MCF 10A (cell line): ENCODE data around the gene TRMT112. TPM values are rescaled to one million over a fixed set of nuclear protein-coding genes. Genes with fewer than 3 reads are reported as not detected.
A peak's percentile ranks its signal among the peaks of the same experiment; 100 is the strongest.

Source experiments
- BruUV-seq: library from RNA; stranded (reverse); fragments of 400-500 nt; replicated peaks from 2 replicates; lab custom pipeline; 2021; lab: Mats Ljungman, UMichigan
- CTCF ChIA-PET: fragments of 300-600 bp; sonication (Branson Sonifier 250); formaldehyde crosslinking; extraction: SDS; loops from one replicate; lab custom pipeline; 2021; ENCODE audit warnings: antibody characterized with exemption, inconsistent platforms; lab: Yijun Ruan, JAX
- POLR2A ChIA-PET: fragments of 300-600, 350-650 bp; sonication (Branson Sonifier 250); formaldehyde crosslinking; extraction: SDS; loops from one replicate; lab custom pipeline; 2020; ENCODE audit warnings: antibody characterized with exemption, inconsistent platforms; lab: Yijun Ruan, JAX
- DNase-seq: peaks from one replicate; pipeline ENCODE4 v3.0.0-alpha.2; 2018; ENCODE audit not compliant: unreplicated experiment
- H3K27ac Mint-ChIP-seq: one replicate; pipeline ENCODE4 v1.8.0; 2022; ENCODE audit warnings: mild to moderate bottlenecking, low read depth, mixed read lengths; ENCODE audit not compliant: unreplicated experiment
- H3K27me3 Mint-ChIP-seq: one replicate; pipeline ENCODE4 v1.8.0; 2022; ENCODE audit warnings: mixed read lengths; ENCODE audit not compliant: insufficient read depth, unreplicated experiment
- H3K36me3 Mint-ChIP-seq: one replicate; pipeline ENCODE4 v1.8.0; 2022; ENCODE audit warnings: mild to moderate bottlenecking, moderate library complexity, mixed read lengths; ENCODE audit not compliant: insufficient read depth, unreplicated experiment
- H3K4me1 Mint-ChIP-seq: one replicate; pipeline ENCODE4 v1.8.0; 2022; ENCODE audit warnings: mixed read lengths; ENCODE audit not compliant: insufficient read depth, unreplicated experiment
- H3K4me3 Mint-ChIP-seq: one replicate; pipeline ENCODE4 v1.8.0; 2022; ENCODE audit warnings: mild to moderate bottlenecking, moderate library complexity, mixed read lengths; ENCODE audit not compliant: unreplicated experiment
- H3K9me3 Mint-ChIP-seq: one replicate; pipeline ENCODE4 v1.8.0; 2022; ENCODE audit warnings: mixed read lengths; ENCODE audit not compliant: unreplicated experiment
- intact Hi-C: fragments of 100-400 bp; cut with micrococcal nuclease; formaldehyde crosslinking; loops from 2 replicates; pipeline ENCODE4 v1.14.1; 2022
- total RNA-seq: library from RNA; stranded (reverse); gene quantifications from 2 replicates; pipeline ENCODE4 v1.2.3, GENCODE V29; 2022
- TF ChIP-seq, protein P1 (sequence below): fragments of 200-600 bp; IDR thresholded peaks from one replicate; pipeline ENCODE4 v1.8.0; 2022; ENCODE audit warnings: antibody characterized with exemption, mild to moderate bottlenecking; ENCODE audit not compliant: unreplicated experiment

Gene TRMT112
- total RNA-seq, 1 experiment from 2014 or later: 284 TPM

DNA sequence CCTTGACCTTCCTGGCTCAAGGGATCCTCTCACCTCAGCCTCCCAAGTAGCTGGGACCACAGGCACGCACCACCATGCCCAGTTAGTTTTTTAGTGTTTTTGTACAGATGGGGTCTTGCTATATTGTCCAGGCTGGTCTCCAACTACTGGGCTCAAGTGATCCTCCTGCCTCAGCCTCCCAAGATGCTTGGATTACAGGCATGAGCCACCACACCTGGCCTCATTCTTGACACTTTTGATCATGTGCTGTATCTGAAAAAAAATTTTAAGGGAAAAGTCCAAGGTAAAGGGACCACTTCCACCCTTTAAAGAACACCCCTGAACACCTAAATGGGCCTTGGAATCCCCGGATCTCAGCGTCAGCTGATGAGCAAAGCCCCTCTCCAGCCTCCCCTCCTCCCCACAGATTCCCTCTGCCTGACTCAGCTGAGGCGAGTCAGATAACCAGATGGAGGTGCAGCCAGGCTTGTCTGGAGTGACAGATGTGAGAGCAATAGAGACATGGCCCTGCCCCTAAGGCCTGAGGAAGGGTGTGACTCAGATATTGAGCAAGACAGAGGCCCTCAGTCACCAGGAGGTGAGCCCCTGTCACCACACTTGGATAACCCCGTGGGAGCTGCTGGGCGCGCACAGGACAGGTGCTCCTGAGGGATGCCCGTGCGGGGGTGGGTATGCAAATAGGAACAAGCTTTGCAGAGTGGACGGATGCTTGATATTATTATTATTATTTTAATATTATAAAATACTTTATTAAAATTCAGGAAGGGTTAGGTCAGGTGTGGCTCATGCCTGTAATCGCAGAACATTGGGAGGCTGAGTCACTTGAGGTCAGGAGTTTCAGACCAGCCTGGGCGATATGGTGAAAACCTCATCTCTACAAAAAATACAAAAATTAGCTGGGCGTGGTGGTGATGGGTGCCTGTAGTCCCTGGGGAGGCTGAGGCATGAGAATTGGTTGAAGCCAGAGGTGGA, 17.7 kb upstream of the TRMT112 start:
- CTCF ChIA-PET: interaction anchor here (0.6 to 11.4 kb wide), 5 partner anchors 10 to 204 kb away, joined by 3 to 135 read pairs (median 9); partner anchors contain the start of genes PRDX5 and TRMT112
- Mint-ChIP-seq H3K4me1 (peaks cover 20% of the 10 kb centered on the region), H3K4me3 (peak overlapping the region; percentile 43), H3K36me3 (no peaks in the 10 kb centered on the region), H3K9me3 (no peaks in the 10 kb centered on the region), H3K27me3 (no peaks in the 10 kb centered on the region), H3K27ac (peak overlapping the region; percentile 98)
- no TSS peak for BruUV-seq
- intact Hi-C loops: loop anchor here (1.0 kb wide), 1 partner anchor 17 kb away; the partner anchor contains the start of gene PRDX5
- peak; percentile 98 for DNase-seq
- TF ChIP-seq, protein P1, sequence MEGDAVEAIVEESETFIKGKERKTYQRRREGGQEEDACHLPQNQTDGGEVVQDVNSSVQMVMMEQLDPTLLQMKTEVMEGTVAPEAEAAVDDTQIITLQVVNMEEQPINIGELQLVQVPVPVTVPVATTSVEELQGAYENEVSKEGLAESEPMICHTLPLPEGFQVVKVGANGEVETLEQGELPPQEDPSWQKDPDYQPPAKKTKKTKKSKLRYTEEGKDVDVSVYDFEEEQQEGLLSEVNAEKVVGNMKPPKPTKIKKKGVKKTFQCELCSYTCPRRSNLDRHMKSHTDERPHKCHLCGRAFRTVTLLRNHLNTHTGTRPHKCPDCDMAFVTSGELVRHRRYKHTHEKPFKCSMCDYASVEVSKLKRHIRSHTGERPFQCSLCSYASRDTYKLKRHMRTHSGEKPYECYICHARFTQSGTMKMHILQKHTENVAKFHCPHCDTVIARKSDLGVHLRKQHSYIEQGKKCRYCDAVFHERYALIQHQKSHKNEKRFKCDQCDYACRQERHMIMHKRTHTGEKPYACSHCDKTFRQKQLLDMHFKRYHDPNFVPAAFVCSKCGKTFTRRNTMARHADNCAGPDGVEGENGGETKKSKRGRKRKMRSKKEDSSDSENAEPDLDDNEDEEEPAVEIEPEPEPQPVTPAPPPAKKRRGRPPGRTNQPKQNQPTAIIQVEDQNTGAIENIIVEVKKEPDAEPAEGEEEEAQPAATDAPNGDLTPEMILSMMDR: no peak
- POLR2A ChIA-PET: interaction anchor here (0.7 to 15.4 kb wide), 19 partner anchors 11 to 654 kb away, joined by 3 to 285 read pairs (median 5); partner anchors contain the start of genes ESRRA, PPP1R14B, PRDX5 and RPS6KA4

DNA sequence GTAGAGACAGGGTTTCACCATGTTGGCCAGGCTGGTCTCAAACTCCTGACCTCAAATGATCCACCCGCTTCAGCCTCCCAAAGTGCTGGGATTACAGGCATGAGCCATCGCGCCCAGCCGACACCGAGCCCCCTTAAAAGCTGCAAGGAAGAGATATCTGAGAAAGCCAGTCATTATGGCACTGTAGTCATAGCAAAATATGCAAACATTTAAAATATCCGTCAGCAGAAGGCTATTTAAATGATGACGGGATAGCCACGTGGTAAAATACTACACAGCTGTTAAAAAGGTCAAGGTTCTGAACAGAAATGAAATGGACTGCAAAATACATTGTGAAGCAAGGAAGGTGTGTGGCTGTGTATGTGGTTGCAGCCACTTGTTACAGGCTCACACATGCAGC, 16.2 kb upstream of the TRMT112 start:
- TF ChIP-seq, protein P1: no peak
- H3K4me1 Mint-ChIP-seq: peaks cover 20% of the 10 kb centered on the region
- no peak for DNase-seq
- no peaks in the 10 kb centered on the region for H3K36me3 Mint-ChIP-seq
- ChIA-PET CTCF (interaction anchor here (1.0 to 11.4 kb wide), 7 partner anchors 9 to 82 kb away, joined by 5 to 135 read pairs (median 20); partner anchors contain the start of genes CATSPERZ, PLCB3, PRDX5 and TRMT112), POLR2A (interaction anchor here (1.2 to 15.4 kb wide), 7 partner anchors 8 to 29 kb away, joined by 4 to 285 read pairs (median 25); partner anchors contain the start of genes ESRRA, PRDX5 and TRMT112)
- intact Hi-C loops: no loop called here
- no peaks in the 10 kb centered on the region for H3K27me3 Mint-ChIP-seq
- peak overlapping the region; percentile 2 for H3K27ac Mint-ChIP-seq
- H3K4me3 Mint-ChIP-seq: no peak overlapping the region
- H3K9me3 Mint-ChIP-seq: no peaks in the 10 kb centered on the region
- no TSS peak for BruUV-seq

DNA sequence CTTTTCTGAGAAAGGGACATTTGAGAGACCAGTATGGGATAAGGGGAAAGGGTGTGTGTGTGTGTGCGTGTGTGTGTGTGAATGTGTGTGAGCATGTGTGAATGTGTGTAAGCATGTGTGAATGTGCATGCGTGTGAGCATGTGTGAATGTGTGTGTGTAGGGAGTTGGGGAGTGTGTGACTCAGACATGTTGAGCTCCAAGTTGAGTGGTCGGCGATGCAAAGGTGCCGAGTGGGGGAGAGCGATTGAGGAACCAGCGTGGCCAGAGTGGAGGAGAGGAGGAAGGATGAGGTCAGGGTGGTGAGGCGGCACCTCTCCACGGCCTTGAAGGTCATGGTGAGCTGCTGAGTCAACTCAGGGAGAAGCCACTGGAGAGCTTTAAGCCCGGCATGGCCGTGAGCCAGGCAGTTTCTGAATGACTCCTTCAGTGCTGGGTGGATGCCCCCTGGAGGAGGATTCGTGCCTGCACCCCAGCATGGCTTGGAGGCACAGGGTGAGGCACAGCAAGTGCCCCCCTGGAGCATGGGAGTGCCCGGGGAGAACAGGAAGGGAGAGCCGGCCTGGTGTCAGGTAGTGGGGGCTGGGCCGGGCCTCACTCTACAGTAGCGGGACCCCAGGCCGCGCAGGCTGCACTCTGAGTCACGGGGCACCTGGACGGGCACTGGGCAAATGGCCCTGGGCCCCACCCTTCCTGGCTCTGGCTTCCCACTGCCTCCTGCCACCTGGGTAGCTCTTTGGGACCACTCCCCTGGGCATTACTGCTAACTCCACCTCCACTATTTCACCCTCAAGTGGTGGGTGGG, 14.4 kb upstream of the TRMT112 start:
- H3K4me1 Mint-ChIP-seq: peaks cover 20% of the 10 kb centered on the region
- CTCF ChIA-PET: interaction anchor here (0.6 to 11.4 kb wide), 32 partner anchors 9 to 1738 kb away, joined by 3 to 135 read pairs (median 4); partner anchors contain the start of genes BAD, CATSPERZ, ESRRA and PACS1
- H3K9me3 Mint-ChIP-seq: no peaks in the 10 kb centered on the region
- H3K4me3 Mint-ChIP-seq: peak overlapping the region; percentile 8
- H3K27ac Mint-ChIP-seq: peak overlapping the region; percentile 61
- intact Hi-C loops: loop anchor here (1.0 kb wide), 1 partner anchor 13 kb away; the partner anchor contains the start of gene PRDX5
- TF ChIP-seq, protein P1: peak; percentile 79
- H3K36me3 Mint-ChIP-seq: no peaks in the 10 kb centered on the region
- POLR2A ChIA-PET: interaction anchor here (0.6 to 15.4 kb wide), 24 partner anchors 8 to 851 kb away, joined by 3 to 285 read pairs (median 5); partner anchors contain the start of genes ESRRA, FKBP2, PPP1R14B and PRDX5
- H3K27me3 Mint-ChIP-seq: no peaks in the 10 kb centered on the region
- BruUV-seq: no TSS peak
- peak; percentile 98 for DNase-seq
